ENCODE results near the gene AHDC1. TPM values are rescaled to one million over a fixed set of nuclear protein-coding genes. Genes with fewer than 3 reads are reported as not detected.

The AHDC1 gene
- total RNA-seq, 1 experiment from 2014 or later, result 49.0 TPM

- Mint-ChIP-seq H3K27ac (no peak overlapping the region), H3K9me3 (no peaks in the 10 kb centered on the region), H3K4me1 (peaks cover 9% of the 10 kb centered on the region), H3K36me3 (no peaks in the 10 kb centered on the region), H3K4me3 (no peak overlapping the region), H3K27me3 (ENCODE audit: low read depth) (no peaks in the 10 kb centered on the region)
- TF ChIP-seq NR3C1 (CRISPR knock-in tag; conservative IDR thresholded peaks at IDR 0.05; ENCODE audit: low read depth), result no peak
- TF ChIP-seq NR1H2 (CRISPR knock-in tag; IDR thresholded peaks at IDR 0.05), result no peak
- no peak for TF ChIP-seq SP1 (CRISPR knock-in tag; conservative IDR thresholded peaks at IDR 0.05)
- TF ChIP-seq, protein P1, sequence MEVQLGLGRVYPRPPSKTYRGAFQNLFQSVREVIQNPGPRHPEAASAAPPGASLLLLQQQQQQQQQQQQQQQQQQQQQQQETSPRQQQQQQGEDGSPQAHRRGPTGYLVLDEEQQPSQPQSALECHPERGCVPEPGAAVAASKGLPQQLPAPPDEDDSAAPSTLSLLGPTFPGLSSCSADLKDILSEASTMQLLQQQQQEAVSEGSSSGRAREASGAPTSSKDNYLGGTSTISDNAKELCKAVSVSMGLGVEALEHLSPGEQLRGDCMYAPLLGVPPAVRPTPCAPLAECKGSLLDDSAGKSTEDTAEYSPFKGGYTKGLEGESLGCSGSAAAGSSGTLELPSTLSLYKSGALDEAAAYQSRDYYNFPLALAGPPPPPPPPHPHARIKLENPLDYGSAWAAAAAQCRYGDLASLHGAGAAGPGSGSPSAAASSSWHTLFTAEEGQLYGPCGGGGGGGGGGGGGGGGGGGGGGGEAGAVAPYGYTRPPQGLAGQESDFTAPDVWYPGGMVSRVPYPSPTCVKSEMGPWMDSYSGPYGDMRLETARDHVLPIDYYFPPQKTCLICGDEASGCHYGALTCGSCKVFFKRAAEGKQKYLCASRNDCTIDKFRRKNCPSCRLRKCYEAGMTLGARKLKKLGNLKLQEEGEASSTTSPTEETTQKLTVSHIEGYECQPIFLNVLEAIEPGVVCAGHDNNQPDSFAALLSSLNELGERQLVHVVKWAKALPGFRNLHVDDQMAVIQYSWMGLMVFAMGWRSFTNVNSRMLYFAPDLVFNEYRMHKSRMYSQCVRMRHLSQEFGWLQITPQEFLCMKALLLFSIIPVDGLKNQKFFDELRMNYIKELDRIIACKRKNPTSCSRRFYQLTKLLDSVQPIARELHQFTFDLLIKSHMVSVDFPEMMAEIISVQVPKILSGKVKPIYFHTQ (CRISPR knock-in tag; IDR thresholded peaks at IDR 0.05), result no peak
- TF ChIP-seq PREB (CRISPR knock-in tag; IDR thresholded peaks at IDR 0.05; ENCODE audit: borderline replicate concordance), result no peak
- no peak for TF ChIP-seq OVOL2 (CRISPR knock-in tag; IDR thresholded peaks at IDR 0.05; ENCODE audit: borderline replicate concordance)
- no peak for TF ChIP-seq NFYB (CRISPR knock-in tag; conservative IDR thresholded peaks at IDR 0.05; ENCODE audit: low read depth)
- TF ChIP-seq HMGXB4 (CRISPR knock-in tag; IDR thresholded peaks at IDR 0.05), result no peak
- no peak for TF ChIP-seq ZNF138 (CRISPR knock-in tag; conservative IDR thresholded peaks at IDR 0.05)
- no peak for TF ChIP-seq MXD4 (CRISPR knock-in tag; IDR thresholded peaks at IDR 0.05; ENCODE audit: borderline replicate concordance)
- POLR2A ChIA-PET, result no interaction called here
- CTCF ChIA-PET, result interaction anchor here (1.9 to 2.7 kb wide), 2 partner anchors 30 to 38 kb away, joined by 20 to 35 read pairs; no protein-coding TSS in a partner anchor
- DNase-seq (ENCODE audit: low spot score) (no peak), ATAC-seq (no peak)
Measured at GRCh38 chr1:27645071-27645415, 41.1 kb upstream of the AHDC1 start.

GRCh38 chr1:27644369-27645070, 40.6 kb upstream of the AHDC1 start:
- H3K27me3 Mint-ChIP-seq (ENCODE audit: low read depth), result no peaks in the 10 kb centered on the region
- peaks cover 6% of the 10 kb centered on the region for H3K4me1 Mint-ChIP-seq
- H3K27ac Mint-ChIP-seq, result no peak overlapping the region
- POLR2A ChIA-PET, result no interaction called here
- CTCF ChIA-PET, result interaction anchor here (1.1 to 2.7 kb wide), 9 partner anchors 12 to 76 kb away, joined by 3 to 36 read pairs (median 10); no protein-coding TSS in a partner anchor
- no peak for DNase-seq (ENCODE audit: low spot score)
- TF ChIP-seq ZNF121 (CRISPR knock-in tag; IDR thresholded peaks at IDR 0.05) (no peak), MAX (CRISPR knock-in tag; IDR thresholded peaks at IDR 0.05) (no peak), CREM (CRISPR knock-in tag; IDR thresholded peaks at IDR 0.05) (no peak), ZBTB43 (CRISPR knock-in tag; IDR thresholded peaks at IDR 0.05) (no peak), NFYB (CRISPR knock-in tag; conservative IDR thresholded peaks at IDR 0.05; ENCODE audit: low read depth) (no peak)
- no peaks in the 10 kb centered on the region for H3K9me3 Mint-ChIP-seq
- no peak for ATAC-seq
- no peak overlapping the region for H3K4me3 Mint-ChIP-seq
- no peaks in the 10 kb centered on the region for H3K36me3 Mint-ChIP-seq

Data from WTC11 (cell line).